Activated CD8-positive, alpha-beta T cell treated with anti-CD3 and anti-CD28 coated beads, Interleukin-2, amount 10 ng/mL, durations not matched to agents 7 days and 5 days (primary cell): ENCODE measurements around the gene TMOD4. TPM values are rescaled to one million over a fixed set of nuclear protein-coding genes. Genes with fewer than 3 reads are reported as not detected.

Source experiments
- ATAC-seq: fragments of 150-1000 bp; cut with Tn5 transposase; one replicate; pipeline ENCODE4 v1.10.0; 2021; ENCODE audit warnings: moderate library complexity
- CTCF ChIA-PET: fragments of 350-600 bp; sonication (Branson Sonifier 250); formaldehyde crosslinking; loops from one replicate; lab custom pipeline; 2021; ENCODE audit warnings: antibody characterized with exemption; lab: Charles Lee
- POLR2A ChIA-PET: fragments of 350-600 bp; sonication (Branson Sonifier 250); formaldehyde crosslinking; loops from one replicate; lab custom pipeline; 2021; ENCODE audit warnings: antibody characterized with exemption; lab: Charles Lee
- DNase-seq: peaks from one replicate; pipeline ENCODE4 v3.0.0-alpha.2; 2020
- H3K27ac Mint-ChIP-seq: one replicate; pipeline ENCODE4 v1.8.0; 2021; ENCODE audit warnings: mild to moderate bottlenecking, mixed read lengths
- H3K27me3 Mint-ChIP-seq: one replicate; pipeline ENCODE4 v1.8.0; 2021; ENCODE audit warnings: low read depth, mixed read lengths
- H3K36me3 Mint-ChIP-seq: one replicate; pipeline ENCODE4 v1.8.0; 2021; ENCODE audit warnings: low read depth, mixed read lengths
- H3K4me1 Mint-ChIP-seq: one replicate; pipeline ENCODE4 v1.8.0; 2021; ENCODE audit warnings: low read depth, mixed read lengths
- H3K4me3 Mint-ChIP-seq: one replicate; pipeline ENCODE4 v1.8.0; 2021; ENCODE audit warnings: mild to moderate bottlenecking, mixed read lengths
- H3K9me3 Mint-ChIP-seq: one replicate; pipeline ENCODE4 v1.8.0; 2022; ENCODE audit warnings: mixed read lengths; ENCODE audit not compliant: insufficient read depth
- total RNA-seq, 2 experiments: library from RNA; stranded (reverse); gene quantifications; one replicate each; pipeline ENCODE4 v1.2.3, GENCODE V29; 2021

The TMOD4 gene
- total RNA-seq, 2 experiments from 2014 or later: 2.2 to 3.4 TPM

DNA sequence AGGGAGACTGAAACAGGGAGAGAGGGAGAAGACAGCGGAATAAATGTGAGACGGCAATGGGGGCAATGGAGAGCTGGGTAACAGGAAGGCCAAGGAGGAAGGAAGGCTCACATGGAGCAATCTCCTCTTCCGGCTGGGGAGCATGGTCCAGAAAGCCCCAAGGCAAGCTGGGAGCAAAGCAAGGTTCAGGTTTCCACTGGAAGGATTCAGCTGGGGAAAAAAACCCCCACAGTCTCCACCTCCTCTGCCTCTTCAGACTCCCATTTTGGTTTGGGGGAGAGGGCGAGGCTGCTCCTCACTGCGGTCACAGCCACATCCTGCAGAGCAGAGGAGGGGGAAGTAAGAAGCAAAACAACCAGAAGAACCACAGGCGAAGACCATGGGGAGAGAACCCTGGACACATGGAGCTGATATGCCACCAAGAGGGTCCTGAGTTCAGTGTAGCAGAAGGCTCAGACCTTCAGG, 18.7 kb downstream of the TMOD4 start:
- H3K9me3 Mint-ChIP-seq: no peaks in the 10 kb centered on the region
- DNase-seq: peak; percentile 80
- POLR2A ChIA-PET: interaction anchor here (0.6 to 2.6 kb wide), 16 partner anchors 9 to 793 kb away, joined by 3 to 24 read pairs (median 4); partner anchors contain the start of genes CDC42SE1, GABPB2, LYSMD1 and MINDY1
- CTCF ChIA-PET: interaction anchor here (0.6 to 13.1 kb wide), 39 partner anchors 8 to 793 kb away, joined by 3 to 337 read pairs (median 4); partner anchors contain the start of genes CDC42SE1, GABPB2, RPRD2 and SCNM1
- peaks cover 43% of the 10 kb centered on the region for H3K36me3 Mint-ChIP-seq
- H3K27me3 Mint-ChIP-seq: no peaks in the 10 kb centered on the region
- H3K4me1 Mint-ChIP-seq: peaks cover 62% of the 10 kb centered on the region
- peak; percentile 40 for ATAC-seq
- H3K27ac Mint-ChIP-seq: peak overlapping the region; percentile 98
- peak overlapping the region; percentile 100 for H3K4me3 Mint-ChIP-seq

DNA sequence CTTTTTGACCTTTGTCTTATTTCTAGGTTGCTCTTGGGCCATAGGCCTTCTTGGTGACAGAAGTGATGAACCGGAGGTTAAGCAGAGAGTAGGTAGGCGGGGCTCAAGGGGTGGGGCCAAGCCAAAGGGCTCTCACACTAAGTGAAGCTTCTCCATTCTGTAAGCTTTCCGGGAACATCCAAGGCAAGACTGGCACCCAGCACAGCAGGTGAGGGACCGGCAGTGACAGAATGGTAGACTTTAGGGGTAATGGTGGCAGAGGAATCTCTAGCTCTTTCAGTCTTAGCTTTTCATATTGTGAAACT, 19.3 kb downstream of the TMOD4 start, which contains the start of gene TNFAIP8L2:
Gene TNFAIP8L2 (plus strand): TSS at position 135 of the 305 bp plus-strand sequence. CDS start 2,049 bp downstream, outside the sequence.
- ChIA-PET POLR2A (interaction anchor here (0.6 to 2.6 kb wide), 14 partner anchors 9 to 793 kb away, joined by 3 to 24 read pairs (median 6); partner anchors contain the start of genes BNIPL, CDC42SE1, GABPB2 and LYSMD1), CTCF (interaction anchor here (0.6 to 13.1 kb wide), 35 partner anchors 8 to 793 kb away, joined by 3 to 337 read pairs (median 4); partner anchors contain the start of genes CDC42SE1, GABPB2, RPRD2 and SCNM1)
- H3K27ac Mint-ChIP-seq: peak within 1 kb of the TSS; percentile 98
- DNase-seq (peak; percentile 89), ATAC-seq (peak; percentile 89)
- H3K9me3 Mint-ChIP-seq: no peaks in the 10 kb centered on the region
- no peaks in the 10 kb centered on the region for H3K27me3 Mint-ChIP-seq
- peak within 1 kb of the TSS; percentile 100 for H3K4me3 Mint-ChIP-seq
- peaks cover 55% of the 10 kb centered on the region for H3K4me1 Mint-ChIP-seq
- H3K36me3 Mint-ChIP-seq: peaks cover 36% of the 10 kb centered on the region

DNA sequence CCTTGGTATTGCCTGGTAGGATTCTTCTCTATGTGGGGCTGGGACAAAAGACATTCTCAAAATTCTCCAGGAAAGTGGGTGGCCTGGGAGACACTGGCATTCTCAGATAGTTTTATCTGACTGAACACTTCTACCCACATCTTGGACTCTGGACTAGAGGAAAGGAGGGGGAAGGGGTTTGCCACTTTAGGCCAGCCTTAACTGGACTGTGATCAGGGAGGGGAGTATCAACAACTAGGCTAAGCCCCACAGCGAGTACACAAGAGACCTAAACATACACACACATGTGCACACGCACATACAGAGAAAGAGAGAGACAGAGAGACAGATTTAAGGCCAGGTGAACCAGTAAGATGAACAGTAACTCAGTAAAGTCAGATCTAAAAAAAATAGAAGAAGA, 28.1 kb downstream of the TMOD4 start:
- CTCF ChIA-PET: interaction anchor here (1.0 to 13.1 kb wide), 4 partner anchors 8 to 56 kb away, joined by 3 to 337 read pairs (median 8); partner anchors contain the start of gene TNFAIP8L2

DNA sequence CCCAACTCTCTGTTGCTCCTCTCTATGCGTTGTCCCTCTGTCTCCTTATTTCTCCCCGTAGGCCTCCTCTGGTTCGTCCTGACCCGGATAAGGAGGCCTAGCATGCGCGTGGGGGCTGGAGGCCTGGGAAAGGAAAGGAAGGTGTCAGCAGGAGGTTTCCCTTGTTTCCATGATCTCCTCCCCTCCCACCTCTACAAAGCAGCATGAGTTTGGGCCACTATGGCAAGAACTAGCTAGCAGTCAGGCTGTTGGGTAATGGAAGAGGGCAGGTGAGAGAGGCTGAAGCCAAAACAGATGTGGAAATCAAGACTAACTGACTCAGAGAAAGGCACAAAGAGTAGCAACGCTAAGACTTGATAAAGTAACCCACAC, 28.7 kb downstream of the TMOD4 start:
- no peak for DNase-seq
- Mint-ChIP-seq H3K36me3 (no peaks in the 10 kb centered on the region), H3K4me1 (peaks cover 15% of the 10 kb centered on the region), H3K9me3 (no peaks in the 10 kb centered on the region), H3K27me3 (peaks cover 13% of the 10 kb centered on the region), H3K4me3 (peak overlapping the region; percentile 81), H3K27ac (no peak overlapping the region)
- no peak for ATAC-seq
- CTCF ChIA-PET: interaction anchor here (1.0 to 13.1 kb wide), 4 partner anchors 8 to 56 kb away, joined by 3 to 337 read pairs (median 8); partner anchors contain the start of gene TNFAIP8L2
- POLR2A ChIA-PET: interaction anchor here (0.9 to 1.4 kb wide), 2 partner anchors 10 to 13 kb away, joined by 3 to 4 read pairs; no protein-coding TSS in a partner anchor

More for the DNA sequence above, 28.1 kb downstream of the TMOD4 start:
- H3K27me3 Mint-ChIP-seq: peaks cover 13% of the 10 kb centered on the region
- peaks cover 15% of the 10 kb centered on the region for H3K4me1 Mint-ChIP-seq
- no peak for DNase-seq
- H3K36me3 Mint-ChIP-seq: no peaks in the 10 kb centered on the region
- no peak overlapping the region for H3K4me3 Mint-ChIP-seq
- POLR2A ChIA-PET: interaction anchor here (0.9 to 1.4 kb wide), 2 partner anchors 10 to 13 kb away, joined by 3 to 4 read pairs; no protein-coding TSS in a partner anchor
- no peaks in the 10 kb centered on the region for H3K9me3 Mint-ChIP-seq
- no peak overlapping the region for H3K27ac Mint-ChIP-seq
- no peak for ATAC-seq

DNA sequence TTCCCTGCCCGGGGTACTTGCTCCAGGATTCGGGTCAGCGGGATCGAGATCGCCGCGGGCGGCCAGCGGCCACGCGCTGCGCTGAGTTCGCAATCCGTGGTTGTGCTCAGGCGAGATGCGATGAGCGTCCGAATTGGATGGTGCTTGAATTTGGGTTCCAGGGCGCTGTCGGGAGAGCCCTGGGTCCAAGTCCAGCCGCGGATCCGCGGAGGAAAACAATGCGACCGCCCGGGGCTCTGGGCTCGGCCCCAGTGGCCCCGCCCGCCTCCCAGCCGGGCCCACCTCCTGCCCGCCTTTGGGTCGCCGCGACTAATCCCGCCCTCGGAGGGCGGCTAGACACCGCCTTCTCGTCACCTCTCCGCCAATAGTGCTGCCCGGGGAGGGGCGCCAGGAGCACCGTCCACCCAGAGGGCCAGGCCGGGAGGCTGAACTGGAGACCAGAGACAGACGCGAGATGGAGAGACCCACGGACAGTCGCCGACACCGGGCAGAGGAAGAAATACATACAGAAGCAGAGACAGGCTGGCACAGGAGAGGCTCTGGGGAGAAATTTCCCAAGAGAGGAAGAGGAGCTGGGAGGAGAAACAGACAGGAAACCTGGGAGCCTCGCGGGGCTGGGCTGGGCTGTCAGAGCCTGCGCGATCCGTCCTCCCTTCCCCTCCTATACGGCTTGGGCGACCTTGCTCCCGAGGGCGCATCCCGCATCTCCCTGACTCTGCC, 29.2 kb downstream of the TMOD4 start, which contains the start of gene SEMA6C:
Gene SEMA6C (minus strand): TSS at position 220 of the 720 bp plus-strand sequence. CDS start 4,010 bp downstream, outside the sequence.
- H3K27me3 Mint-ChIP-seq: peaks cover 13% of the 10 kb centered on the region
- CTCF ChIA-PET: interaction anchor here (1.0 to 13.1 kb wide), 4 partner anchors 9 to 55 kb away, joined by 3 to 337 read pairs (median 8); partner anchors contain the start of gene TNFAIP8L2

DNA sequence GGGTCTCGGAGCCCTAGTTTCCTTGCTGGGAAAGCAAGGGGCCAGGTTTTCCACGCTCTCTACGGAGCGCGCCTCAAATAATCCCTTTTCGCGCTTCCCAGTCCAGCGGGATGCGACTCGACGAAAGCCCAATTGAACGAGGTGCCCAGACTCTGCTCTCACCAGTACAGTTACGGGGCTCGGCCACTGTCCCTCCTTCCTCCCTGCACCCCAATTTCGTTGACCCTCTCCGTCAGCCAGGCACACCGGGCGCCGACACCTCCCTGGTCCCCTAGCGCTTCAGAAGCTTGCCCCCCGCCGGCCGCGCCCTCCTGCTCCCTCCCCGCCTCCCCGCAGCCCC, 29.7 kb downstream of the TMOD4 start:
- CTCF ChIA-PET: no interaction called here
- Mint-ChIP-seq H3K27ac (no peak overlapping the region), H3K27me3 (peaks cover 13% of the 10 kb centered on the region), H3K4me3 (peak overlapping the region; percentile 81), H3K36me3 (no peaks in the 10 kb centered on the region), H3K4me1 (peaks cover 15% of the 10 kb centered on the region), H3K9me3 (no peaks in the 10 kb centered on the region)
- DNase-seq (no peak), ATAC-seq (peak; percentile 16)
- POLR2A ChIA-PET: no interaction called here

More for the DNA sequence above, 29.2 kb downstream of the TMOD4 start, which contains the start of gene SEMA6C:
- Mint-ChIP-seq H3K4me3 (peak within 1 kb of the TSS; percentile 81), H3K27ac (peak within 1 kb of the TSS; percentile 28), H3K36me3 (no peaks in the 10 kb centered on the region), H3K4me1 (peaks cover 15% of the 10 kb centered on the region), H3K9me3 (no peaks in the 10 kb centered on the region)
- DNase-seq: peak; percentile 91
- POLR2A ChIA-PET: interaction anchor here (0.9 to 1.4 kb wide), 2 partner anchors 11 to 12 kb away, joined by 3 to 4 read pairs; no protein-coding TSS in a partner anchor
- peak; percentile 100 for ATAC-seq

DNA sequence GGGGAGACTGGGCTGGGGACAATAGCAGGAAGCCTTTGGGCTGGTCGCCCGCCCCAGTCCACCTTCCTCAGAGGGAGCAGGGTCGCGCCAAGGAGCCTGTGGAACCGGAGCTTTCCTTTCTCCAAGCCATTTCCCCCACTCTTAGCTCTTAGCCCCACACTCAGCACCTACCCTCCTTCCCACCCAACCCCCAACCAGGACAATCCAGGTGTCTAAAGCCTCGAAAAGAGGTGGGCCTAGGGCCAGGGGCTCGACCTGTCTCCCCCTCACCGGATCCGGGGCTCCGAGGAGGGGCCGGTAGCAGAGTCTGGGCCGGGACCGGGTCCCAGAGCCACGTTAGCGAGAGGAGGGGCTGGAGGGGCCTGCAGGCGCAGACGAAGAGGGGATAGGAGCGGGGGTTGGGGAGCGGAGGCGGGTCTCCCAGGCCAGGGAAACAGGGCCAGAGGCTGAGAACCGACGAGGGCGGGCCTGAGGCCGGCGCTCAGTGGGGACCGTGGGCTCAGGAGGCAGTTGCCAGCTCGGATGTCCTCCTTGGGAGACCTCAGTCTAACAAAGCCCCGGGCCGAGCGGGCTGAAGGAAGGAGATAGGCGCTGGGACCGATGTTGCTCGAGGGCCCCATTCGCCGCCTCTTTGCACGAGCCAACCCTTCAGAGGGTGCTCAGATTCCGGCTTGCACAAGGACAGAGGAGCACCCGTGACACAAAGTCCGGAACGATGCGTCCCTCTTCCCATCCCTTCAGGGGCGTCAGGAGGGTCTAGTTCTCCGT, 30.3 kb downstream of the TMOD4 start:
- H3K27ac Mint-ChIP-seq: no peak overlapping the region
- peak; percentile 46 for DNase-seq
- H3K36me3 Mint-ChIP-seq: no peaks in the 10 kb centered on the region
- H3K9me3 Mint-ChIP-seq: no peaks in the 10 kb centered on the region
- ATAC-seq: no peak
- peak overlapping the region; percentile 81 for H3K4me3 Mint-ChIP-seq
- POLR2A ChIA-PET: no interaction called here
- peaks cover 13% of the 10 kb centered on the region for H3K27me3 Mint-ChIP-seq
- peaks cover 15% of the 10 kb centered on the region for H3K4me1 Mint-ChIP-seq
- CTCF ChIA-PET: interaction anchor here (0.7 to 1.3 kb wide), 2 partner anchors 11 kb away, joined by 3 to 5 read pairs; partner anchors contain the start of gene TNFAIP8L2

DNA sequence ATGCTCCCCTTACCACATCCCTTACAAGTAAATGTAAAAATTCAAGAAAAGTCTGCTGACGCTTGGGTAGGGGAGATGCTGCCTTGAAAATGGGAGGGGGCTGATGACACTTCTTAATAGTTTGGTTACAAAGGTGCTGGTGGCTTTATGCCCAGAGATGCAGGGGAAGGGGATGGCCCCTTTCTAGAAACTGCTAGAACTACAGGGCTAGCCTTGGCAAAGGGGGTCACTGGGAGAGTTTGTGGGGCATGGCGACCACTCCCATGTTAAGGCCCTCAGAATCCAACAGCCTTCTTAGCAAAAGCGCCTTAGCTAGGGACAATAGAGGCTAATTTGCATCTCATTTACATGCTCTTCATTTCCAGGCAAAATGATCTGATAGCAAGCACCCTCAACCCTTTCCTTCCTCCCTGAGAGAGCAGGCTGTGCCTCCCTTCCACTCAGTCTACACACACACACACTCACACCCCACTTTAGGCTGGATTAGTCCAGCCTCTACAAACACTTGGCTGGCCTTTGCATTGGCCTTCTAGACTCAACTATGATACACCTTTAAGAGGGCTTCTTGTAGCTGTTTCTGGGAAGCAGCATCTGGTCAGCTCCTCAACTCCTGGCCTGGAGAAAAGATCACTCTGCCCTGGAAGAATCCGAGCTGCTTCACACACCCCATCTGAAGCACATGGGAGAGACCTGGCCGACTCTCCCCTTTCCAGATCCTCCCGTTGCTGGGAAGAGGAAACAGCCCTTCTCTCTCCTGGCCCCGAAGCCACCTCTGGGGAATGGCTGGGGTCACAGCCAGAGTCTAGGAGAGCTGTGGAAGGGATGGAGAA, 31.1 kb downstream of the TMOD4 start:
- no peaks in the 10 kb centered on the region for H3K36me3 Mint-ChIP-seq
- CTCF ChIA-PET: interaction anchor here (0.7 to 4.4 kb wide), 3 partner anchors 10 to 12 kb away, joined by 3 to 28 read pairs (median 5); partner anchors contain the start of gene TNFAIP8L2
- H3K27ac Mint-ChIP-seq: no peak overlapping the region
- no peak for DNase-seq
- H3K4me1 Mint-ChIP-seq: peaks cover 15% of the 10 kb centered on the region
- no peak for ATAC-seq
- H3K4me3 Mint-ChIP-seq: no peak overlapping the region
- H3K27me3 Mint-ChIP-seq: peaks cover 13% of the 10 kb centered on the region
- POLR2A ChIA-PET: no interaction called here
- H3K9me3 Mint-ChIP-seq: no peaks in the 10 kb centered on the region

DNA sequence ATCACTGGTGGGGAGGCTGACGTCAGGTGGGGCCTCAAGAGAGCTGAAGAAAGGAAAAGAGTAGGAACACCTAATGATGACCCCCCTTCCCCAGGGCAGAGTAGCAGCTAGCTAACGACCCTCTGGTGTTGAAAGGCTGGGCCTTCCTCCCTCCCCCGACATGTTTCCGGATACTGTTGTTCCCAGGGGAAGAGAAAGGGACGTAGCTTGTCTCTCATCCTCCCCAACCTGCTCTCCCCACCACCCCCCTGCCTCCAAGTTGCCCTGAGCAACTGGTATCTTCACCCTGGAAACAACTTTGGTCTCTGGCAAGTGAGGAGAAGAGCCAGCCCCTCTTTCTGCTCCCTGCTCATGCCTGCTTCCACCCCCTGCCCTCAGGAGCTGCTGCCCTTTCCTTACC, 31.8 kb downstream of the TMOD4 start:
- CTCF ChIA-PET: interaction anchor here (1.2 to 4.4 kb wide), 4 partner anchors 9 to 119 kb away, joined by 4 to 28 read pairs (median 11); partner anchors contain the start of gene TNFAIP8L2

DNA sequence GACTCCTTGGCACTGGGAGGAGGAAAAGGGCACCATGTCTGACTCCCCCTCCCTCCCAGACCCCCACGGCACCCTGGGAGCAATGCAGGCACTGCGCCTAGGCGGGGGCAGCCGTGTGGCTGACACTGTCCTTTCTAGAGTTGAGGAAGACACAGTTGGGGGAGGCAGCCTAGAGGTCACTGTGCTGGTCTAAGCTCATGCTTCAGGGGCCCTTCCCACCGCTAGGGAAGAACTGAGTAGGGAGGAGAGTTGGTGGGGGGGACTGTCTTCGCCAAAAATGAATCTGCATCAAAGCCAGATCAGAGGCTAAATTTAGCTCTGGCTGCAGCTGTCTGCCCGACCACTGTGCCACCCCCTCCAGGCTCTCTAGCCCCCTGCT, 32.7 kb downstream of the TMOD4 start:
- Mint-ChIP-seq H3K36me3 (no peaks in the 10 kb centered on the region), H3K27me3 (peaks cover 11% of the 10 kb centered on the region), H3K9me3 (no peaks in the 10 kb centered on the region), H3K4me3 (no peak overlapping the region), H3K27ac (no peak overlapping the region), H3K4me1 (peaks cover 15% of the 10 kb centered on the region)
- CTCF ChIA-PET: interaction anchor here (1.2 to 4.4 kb wide), 3 partner anchors 13 to 118 kb away, joined by 4 to 28 read pairs (median 17); partner anchors contain the start of gene TNFAIP8L2
- DNase-seq (no peak), ATAC-seq (no peak)
- POLR2A ChIA-PET: interaction anchor here (0.8 kb wide), 1 partner anchor 24 kb away, joined by 3 read pairs; no protein-coding TSS in a partner anchor

More for the DNA sequence above, 31.8 kb downstream of the TMOD4 start:
- H3K9me3 Mint-ChIP-seq: no peaks in the 10 kb centered on the region
- peaks cover 15% of the 10 kb centered on the region for H3K4me1 Mint-ChIP-seq
- no peaks in the 10 kb centered on the region for H3K36me3 Mint-ChIP-seq
- H3K27ac Mint-ChIP-seq: no peak overlapping the region
- DNase-seq (no peak), ATAC-seq (no peak)
- H3K4me3 Mint-ChIP-seq: no peak overlapping the region
- POLR2A ChIA-PET: no interaction called here
- peaks cover 13% of the 10 kb centered on the region for H3K27me3 Mint-ChIP-seq
